ENCODE data around the gene UPK1A. TPM values are rescaled to one million over a fixed set of nuclear protein-coding genes. Genes with fewer than 3 reads are reported as not detected.

UPK1A gene
- total and polyA plus RNA-seq, 4 donors, result 0.03 TPM; not detected in 3

DNA sequence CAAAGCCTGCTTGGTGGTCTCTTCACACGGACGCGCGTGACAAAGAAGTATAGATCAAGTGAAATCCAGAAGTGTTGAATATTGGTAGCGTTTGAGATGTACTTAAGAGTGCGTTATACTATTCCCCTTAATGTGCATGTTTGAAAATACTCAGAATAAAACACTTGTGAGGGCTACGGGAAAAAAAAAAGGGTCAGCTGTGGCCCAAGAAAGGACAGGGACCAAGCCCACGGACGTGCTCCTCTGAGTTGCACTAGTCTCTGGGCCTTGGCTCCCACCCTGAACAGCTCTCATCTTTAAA, 38.1 kb upstream of the UPK1A start:
- Histone ChIP-seq H3K27ac (ENCODE audit: low read depth in 1 of 2, low read length in 1 of 2) (peak overlapping the region; percentile 93 to 95), H3K36me3 (ENCODE audit: control insufficient read depth in 4 of 4, insufficient read depth in 4 of 4, low read length in 4 of 4) (peaks cover 3 to 33% (median 23%) of the 10 kb centered on the region in 4 donors), H3K4me3 (peak overlapping the region; percentile 40), H3K9me3 (ENCODE audit: control insufficient read depth in 4 of 4, insufficient read depth in 3 of 4, low read length in 3 of 4) (no peaks in the 10 kb centered on the region), H3K27me3 (ENCODE audit: control insufficient read depth in 3 of 3, insufficient read depth in 3 of 3, low read length in 2 of 3) (no peaks in the 10 kb centered on the region), H3K9ac (ENCODE audit: insufficient read depth in 1 of 2, low read length in 2 of 2) (peak overlapping the region; percentile 82 to 86), H3K4me1 (ENCODE audit: control insufficient read depth in 5 of 5, insufficient read depth in 5 of 5, low read length in 5 of 5) (peaks cover 0 to 12% (median 4%) of the 10 kb centered on the region in 5 donors)
- DNase-seq (no peak), ATAC-seq (ENCODE audit: insufficient read depth, low FRiP score) (no peak)
- TF ChIP-seq, protein P1, sequence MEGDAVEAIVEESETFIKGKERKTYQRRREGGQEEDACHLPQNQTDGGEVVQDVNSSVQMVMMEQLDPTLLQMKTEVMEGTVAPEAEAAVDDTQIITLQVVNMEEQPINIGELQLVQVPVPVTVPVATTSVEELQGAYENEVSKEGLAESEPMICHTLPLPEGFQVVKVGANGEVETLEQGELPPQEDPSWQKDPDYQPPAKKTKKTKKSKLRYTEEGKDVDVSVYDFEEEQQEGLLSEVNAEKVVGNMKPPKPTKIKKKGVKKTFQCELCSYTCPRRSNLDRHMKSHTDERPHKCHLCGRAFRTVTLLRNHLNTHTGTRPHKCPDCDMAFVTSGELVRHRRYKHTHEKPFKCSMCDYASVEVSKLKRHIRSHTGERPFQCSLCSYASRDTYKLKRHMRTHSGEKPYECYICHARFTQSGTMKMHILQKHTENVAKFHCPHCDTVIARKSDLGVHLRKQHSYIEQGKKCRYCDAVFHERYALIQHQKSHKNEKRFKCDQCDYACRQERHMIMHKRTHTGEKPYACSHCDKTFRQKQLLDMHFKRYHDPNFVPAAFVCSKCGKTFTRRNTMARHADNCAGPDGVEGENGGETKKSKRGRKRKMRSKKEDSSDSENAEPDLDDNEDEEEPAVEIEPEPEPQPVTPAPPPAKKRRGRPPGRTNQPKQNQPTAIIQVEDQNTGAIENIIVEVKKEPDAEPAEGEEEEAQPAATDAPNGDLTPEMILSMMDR (IDR thresholded peaks at IDR 0.05; ENCODE audit: control extremely low read depth, extremely low read depth), result no peak
- WGBS, 2 donors, result 9 to 10% methylated on average over 9 of the region's 9 CpGs

DNA sequence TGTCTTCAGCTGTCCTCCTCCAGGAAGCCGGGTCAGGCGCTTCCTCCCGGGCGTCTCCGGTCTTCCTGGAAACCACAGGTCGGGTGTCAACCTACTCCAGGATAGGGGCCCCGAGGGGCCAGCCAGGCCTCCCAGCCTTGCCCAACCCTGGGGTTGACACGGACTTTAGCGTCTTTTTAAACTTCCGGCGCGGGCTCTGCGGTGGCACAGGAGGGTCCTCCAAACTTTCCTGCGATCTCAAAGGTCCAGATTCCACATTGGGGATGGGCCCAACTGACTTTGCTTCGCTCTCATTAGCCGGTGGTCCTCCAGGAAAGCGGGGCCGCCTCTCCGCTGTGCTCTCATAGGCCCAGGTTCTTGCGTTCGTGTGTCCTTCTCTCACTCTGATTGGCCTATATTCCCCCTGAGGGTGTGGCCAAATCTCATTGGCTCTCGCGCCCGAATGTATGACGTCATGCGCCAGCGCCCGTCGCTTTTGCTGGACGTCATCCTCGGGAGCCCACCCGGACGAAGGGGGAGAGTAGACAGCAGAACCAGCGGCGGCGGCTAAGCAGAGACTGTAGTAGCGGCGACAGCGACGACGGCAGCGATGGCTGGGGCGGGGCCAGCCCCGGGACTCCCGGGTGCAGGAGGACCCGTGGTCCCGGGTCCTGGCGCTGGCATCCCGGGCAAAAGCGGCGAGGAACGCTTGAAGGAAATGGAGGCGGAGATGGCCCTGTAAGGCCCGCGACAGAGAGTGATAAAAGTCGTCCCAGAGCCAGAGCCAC, 37.6 kb upstream of the UPK1A start, which contains the start of gene RBM42:
RBM42 (plus strand) TSS at position 472 of the 767 bp plus-strand sequence; CDS start at position 590, 118 bp downstream.
- Histone ChIP-seq H3K27me3 (ENCODE audit: control insufficient read depth in 3 of 3, insufficient read depth in 3 of 3, low read length in 2 of 3) (no peaks in the 10 kb centered on the region), H3K9ac (ENCODE audit: insufficient read depth in 1 of 2, low read length in 2 of 2) (peak within 1 kb of the TSS; percentile 86 to 98), H3K9me3 (ENCODE audit: control insufficient read depth in 4 of 4, insufficient read depth in 3 of 4, low read length in 3 of 4) (no peaks in the 10 kb centered on the region), H3K4me1 (ENCODE audit: control insufficient read depth in 5 of 5, insufficient read depth in 5 of 5, low read length in 5 of 5) (peaks cover 0 to 12% (median 4%) of the 10 kb centered on the region in 5 donors), H3K36me3 (ENCODE audit: control insufficient read depth in 4 of 4, insufficient read depth in 4 of 4, low read length in 4 of 4) (peaks cover 3 to 33% (median 27%) of the 10 kb centered on the region in 4 donors), H3K27ac (ENCODE audit: low read depth in 1 of 2, low read length in 1 of 2) (peak within 1 kb of the TSS; percentile 94 to 95), H3K4me3 (peak within 1 kb of the TSS; percentile 69)
- DNase-seq (peak; percentile 99), ATAC-seq (ENCODE audit: insufficient read depth, low FRiP score) (peak; percentile 100)
- TF ChIP-seq, protein P1 (IDR thresholded peaks at IDR 0.05; ENCODE audit: control extremely low read depth, extremely low read depth), result no peak
- WGBS, 2 donors, result 0% methylated on average over 56 of the region's 56 CpGs

DNA sequence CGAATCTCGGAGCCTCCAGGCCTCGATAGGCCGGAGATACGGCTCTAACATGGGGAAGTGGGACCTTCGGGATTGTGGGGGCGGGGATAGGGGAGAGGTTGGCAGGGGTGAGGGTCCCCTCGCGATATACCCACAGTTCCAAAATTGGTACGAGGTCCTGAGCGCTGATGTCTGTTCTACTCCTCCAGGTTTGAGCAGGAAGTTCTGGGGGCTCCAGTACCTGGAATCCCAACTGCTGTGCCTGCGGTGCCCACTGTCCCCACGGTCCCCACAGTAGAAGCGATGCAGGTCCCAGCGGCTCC, 37.0 kb upstream of the UPK1A start:
- Histone ChIP-seq H3K4me1 (ENCODE audit: control insufficient read depth in 5 of 5, insufficient read depth in 5 of 5, low read length in 5 of 5) (peaks cover 0 to 12% (median 4%) of the 10 kb centered on the region in 5 donors), H3K9ac (ENCODE audit: insufficient read depth in 1 of 2, low read length in 2 of 2) (peak overlapping the region; percentile 85 to 98), H3K27me3 (ENCODE audit: control insufficient read depth in 3 of 3, insufficient read depth in 3 of 3, low read length in 2 of 3) (no peaks in the 10 kb centered on the region), H3K27ac (ENCODE audit: low read depth in 1 of 2, low read length in 1 of 2) (peak overlapping the region; percentile 84 to 94), H3K36me3 (ENCODE audit: control insufficient read depth in 4 of 4, insufficient read depth in 4 of 4, low read length in 4 of 4) (peaks cover 4 to 38% (median 29%) of the 10 kb centered on the region in 4 donors), H3K4me3 (peak overlapping the region; percentile 69), H3K9me3 (ENCODE audit: control insufficient read depth in 4 of 4, insufficient read depth in 3 of 4, low read length in 3 of 4) (no peaks in the 10 kb centered on the region)
- no peak for DNase-seq
- WGBS, 2 donors, result 5 to 6% methylated on average over 15 of the region's 15 CpGs
- TF ChIP-seq, protein P1 (IDR thresholded peaks at IDR 0.05; ENCODE audit: control extremely low read depth, extremely low read depth), result no peak
- ATAC-seq (ENCODE audit: insufficient read depth, low FRiP score), result no peak

Data from lung (tissue), 12 donors.